H1 (cell line): ENCODE data around the gene CDK5R2. TPM values are rescaled to one million over a fixed set of nuclear protein-coding genes. Genes with fewer than 3 reads are reported as not detected.

Experiments used
- CHD2 ChIP-seq: IDR thresholded peaks from 2 replicates; pipeline ENCODE4 v1.6.1; 2012; ENCODE audit warnings: low read length, improper control_type of control experiment
- EGR1 ChIP-seq: IDR thresholded peaks from 2 replicates; pipeline ENCODE4 v1.6.1; 2011; ENCODE audit warnings: low read depth, low read length, borderline replicate concordance
- EP300 ChIP-seq, 2 experiments: IDR thresholded peaks; 1 replicate in 1 of 2; 2 replicates in 1 of 2; pipeline ENCODE4 v1.6.1; 2011 to 2012; ENCODE audit warnings: low read depth in 2 of 2, low read length in 2 of 2, mild to moderate bottlenecking in 2 of 2, borderline replicate concordance in 1 of 2, inconsistent platforms in 1 of 2, moderate library complexity in 1 of 2
- EZH2 ChIP-seq: fragments of 200-600 bp; sonication (generic); IDR thresholded peaks from 2 replicates; pipeline ENCODE4 v1.7.1; 2012; ENCODE audit warnings: low read depth, mild to moderate bottlenecking, moderate library complexity, low read length, inconsistent platforms; ENCODE audit not compliant: severe bottlenecking
- HDAC2 ChIP-seq, 2 experiments: fragments of 300-600 bp in 1 of 2; sonication (generic) in 1 of 2; IDR thresholded peaks; 2 replicates each; pipeline ENCODE4 v1.6.1; 2011 to 2012; ENCODE audit warnings: low read depth in 2 of 2, low read length in 2 of 2, mild to moderate bottlenecking in 2 of 2, moderate library complexity in 2 of 2, borderline replicate concordance in 1 of 2, inconsistent platforms in 1 of 2
- KDM1A ChIP-seq: fragments of 200-600, 300-600 bp; sonication (generic); IDR thresholded peaks from 2 replicates; pipeline ENCODE4 v1.7.1; 2016; ENCODE audit warnings: mild to moderate bottlenecking, low read length, borderline replicate concordance
- MAFK ChIP-seq: IDR thresholded peaks from 2 replicates; pipeline ENCODE4 v1.6.1; 2012; ENCODE audit warnings: low read depth, mild to moderate bottlenecking, improper control_type of control experiment, low read length
- NRF1 ChIP-seq: IDR thresholded peaks from 2 replicates; pipeline ENCODE4 v1.6.1; 2011; ENCODE audit warnings: mild to moderate bottlenecking, low read depth, low read length, improper control_type of control experiment
- RFX5 ChIP-seq: IDR thresholded peaks from 2 replicates; pipeline ENCODE4 v1.6.1; 2011; ENCODE audit warnings: low read depth, low read length, improper control_type of control experiment, borderline replicate concordance
- RNF2 ChIP-seq: fragments of 200-900, 300-1000 bp; sonication (generic); IDR thresholded peaks from 2 replicates; pipeline ENCODE4 v1.7.1; 2016; ENCODE audit warnings: borderline replicate concordance, low read depth, mild to moderate bottlenecking, antibody characterized with exemption, low read length; ENCODE audit not compliant: poor library complexity, severe bottlenecking; ENCODE audit errors: missing control alignments
- SIN3A ChIP-seq, 2 experiments: IDR thresholded peaks in 1 of 2; conservative IDR thresholded peaks in 1 of 2; 2 replicates each; pipeline ENCODE4 v1.6.1; 2011 to 2012; ENCODE audit warnings: low read length in 2 of 2, improper control_type of control experiment in 1 of 2, low read depth in 1 of 2, mild to moderate bottlenecking in 1 of 2
- SP4 ChIP-seq: IDR thresholded peaks from 2 replicates; pipeline ENCODE4 v1.6.1; 2012; ENCODE audit warnings: low read length, inconsistent platforms
- SUZ12 ChIP-seq: fragments of 200-600 bp; sonication (generic); IDR thresholded peaks from 2 replicates; pipeline ENCODE4 v1.6.1; 2012; ENCODE audit warnings: mild to moderate bottlenecking, inconsistent platforms, low read length, moderate library complexity, mixed read lengths
- YY1 ChIP-seq: IDR thresholded peaks from 2 replicates; pipeline ENCODE4 v1.6.1; 2011; ENCODE audit warnings: low read depth, mild to moderate bottlenecking, low read length
- ZNF274 ChIP-seq: IDR thresholded peaks from 2 replicates; pipeline ENCODE4 v1.7.0; 2012; ENCODE audit warnings: low read length, borderline replicate concordance; ENCODE audit errors: extremely low read depth
- polyA plus RNA-seq, 7 experiments: library from polyadenylated mRNA; depleted of rRNA in 3 of 7; stranded (reverse) in 5 of 7; unstranded in 2 of 7; fragments of >200 nt in 5 of 7; fragments of 200-250 nt in 2 of 7; gene quantifications; 1 replicate in 5 of 7; 2 replicates in 1 of 7; 4 replicates in 1 of 7; pipeline versions ENCODE4 v1.2.1 to v1.2.3, GENCODE V29; 2011 to 2013; ENCODE audit warnings: missing spikeins in 2 of 7, mixed read lengths in 2 of 7
- total RNA-seq: library from RNA; stranded (reverse); fragmentation: NEBNext Ultra II Directional; extraction: Animal tissue kit (Norgen Biotek cat#: 25700); gene quantifications from 2 replicates; pipeline ENCODE4 v1.2.1, GENCODE V29; 2021
- TF ChIP-seq, protein P1 (sequence below): IDR thresholded peaks from 2 replicates; pipeline ENCODE4 v1.6.1; 2011; ENCODE audit warnings: low read depth, mild to moderate bottlenecking, low read length; ENCODE audit not compliant: insufficient read depth
- TF ChIP-seq, protein P2 (sequence below): IDR thresholded peaks from 2 replicates; pipeline ENCODE4 v1.6.1; 2011; ENCODE audit warnings: low read length, improper control_type of control experiment
- TF ChIP-seq, protein P3 (sequence below), 3 experiments: IDR thresholded peaks; 1 replicate in 2 of 3; 2 replicates in 1 of 3; pipeline versions ENCODE4 v1.5.1 to v1.6.1; 2011; ENCODE audit warnings: low read length in 3 of 3, mild to moderate bottlenecking in 3 of 3, inconsistent platforms in 2 of 3, low read depth in 1 of 3, moderate library complexity in 1 of 3; ENCODE audit not compliant: insufficient read depth in 1 of 3; ENCODE audit errors: control extremely low read depth in 1 of 3

CDK5R2 gene
- total and polyA plus RNA-seq, 2 of the 8 experiments (the other 6 are each of a cell fraction or from before 2014, with no cell fraction given) = 0.14 TPM; not detected in 1

DNA sequence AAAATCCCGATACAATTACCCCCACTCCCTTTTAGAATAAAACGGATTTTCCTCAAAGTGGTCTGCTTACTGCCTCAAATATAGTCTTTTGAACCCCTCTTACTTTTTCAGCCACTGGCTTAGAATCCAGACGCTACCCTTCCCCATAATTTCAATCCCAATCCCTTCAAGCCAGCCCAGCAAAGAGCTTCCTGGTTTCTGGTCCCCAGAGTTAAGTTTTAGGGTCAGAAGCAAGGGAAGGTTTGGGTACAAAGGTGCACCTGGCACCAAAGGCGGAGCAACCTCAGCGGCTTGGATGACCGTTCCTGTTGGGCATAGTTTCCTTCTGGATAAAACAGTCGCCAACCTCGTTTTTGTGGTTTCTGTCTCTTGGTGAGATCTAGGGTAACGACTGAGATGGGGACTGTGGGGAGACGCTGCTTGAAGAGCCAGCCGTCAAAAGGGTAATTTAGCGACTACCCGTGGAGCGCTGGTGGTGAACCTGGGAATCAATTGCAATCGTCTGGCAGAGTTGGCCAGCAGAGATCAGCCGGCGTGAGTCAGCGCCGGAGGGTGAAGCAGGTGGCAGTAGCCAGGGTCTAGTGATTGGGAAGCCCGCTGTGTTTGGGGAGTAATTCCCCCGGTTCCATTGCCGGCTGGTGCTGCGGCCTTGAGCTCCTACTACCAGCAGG is 23.9 kb downstream of the CDK5R2 start (continued):
- TF ChIP-seq SP4 = no peak
- no peak for TF ChIP-seq EGR1
- TF ChIP-seq EP300 (IDR thresholded peaks at IDR 0.05; ENCODE audit: borderline replicate concordance in 1 of 2, low read depth in 2 of 2, low read length in 2 of 2) = no peak
- TF ChIP-seq KDM1A = no peak
- TF ChIP-seq NRF1 = no peak
- TF ChIP-seq, protein P1, sequence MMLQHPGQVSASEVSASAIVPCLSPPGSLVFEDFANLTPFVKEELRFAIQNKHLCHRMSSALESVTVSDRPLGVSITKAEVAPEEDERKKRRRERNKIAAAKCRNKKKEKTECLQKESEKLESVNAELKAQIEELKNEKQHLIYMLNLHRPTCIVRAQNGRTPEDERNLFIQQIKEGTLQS = no peak
- TF ChIP-seq, protein P2, sequence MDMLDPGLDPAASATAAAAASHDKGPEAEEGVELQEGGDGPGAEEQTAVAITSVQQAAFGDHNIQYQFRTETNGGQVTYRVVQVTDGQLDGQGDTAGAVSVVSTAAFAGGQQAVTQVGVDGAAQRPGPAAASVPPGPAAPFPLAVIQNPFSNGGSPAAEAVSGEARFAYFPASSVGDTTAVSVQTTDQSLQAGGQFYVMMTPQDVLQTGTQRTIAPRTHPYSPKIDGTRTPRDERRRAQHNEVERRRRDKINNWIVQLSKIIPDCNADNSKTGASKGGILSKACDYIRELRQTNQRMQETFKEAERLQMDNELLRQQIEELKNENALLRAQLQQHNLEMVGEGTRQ = no peak
- no peak for TF ChIP-seq MAFK
- TF ChIP-seq EZH2 = peak; percentile 16
- TF ChIP-seq SUZ12 = no peak
- TF ChIP-seq, protein P3, sequence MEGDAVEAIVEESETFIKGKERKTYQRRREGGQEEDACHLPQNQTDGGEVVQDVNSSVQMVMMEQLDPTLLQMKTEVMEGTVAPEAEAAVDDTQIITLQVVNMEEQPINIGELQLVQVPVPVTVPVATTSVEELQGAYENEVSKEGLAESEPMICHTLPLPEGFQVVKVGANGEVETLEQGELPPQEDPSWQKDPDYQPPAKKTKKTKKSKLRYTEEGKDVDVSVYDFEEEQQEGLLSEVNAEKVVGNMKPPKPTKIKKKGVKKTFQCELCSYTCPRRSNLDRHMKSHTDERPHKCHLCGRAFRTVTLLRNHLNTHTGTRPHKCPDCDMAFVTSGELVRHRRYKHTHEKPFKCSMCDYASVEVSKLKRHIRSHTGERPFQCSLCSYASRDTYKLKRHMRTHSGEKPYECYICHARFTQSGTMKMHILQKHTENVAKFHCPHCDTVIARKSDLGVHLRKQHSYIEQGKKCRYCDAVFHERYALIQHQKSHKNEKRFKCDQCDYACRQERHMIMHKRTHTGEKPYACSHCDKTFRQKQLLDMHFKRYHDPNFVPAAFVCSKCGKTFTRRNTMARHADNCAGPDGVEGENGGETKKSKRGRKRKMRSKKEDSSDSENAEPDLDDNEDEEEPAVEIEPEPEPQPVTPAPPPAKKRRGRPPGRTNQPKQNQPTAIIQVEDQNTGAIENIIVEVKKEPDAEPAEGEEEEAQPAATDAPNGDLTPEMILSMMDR (IDR thresholded peaks at IDR 0.05; ENCODE audit: control extremely low read depth in 1 of 3, insufficient read depth in 1 of 3, low read depth in 1 of 3, low read length in 3 of 3) = no peak
- TF ChIP-seq YY1 = no peak
- no peak for TF ChIP-seq CHD2
- no peak for TF ChIP-seq ZNF274
- TF ChIP-seq HDAC2 (IDR thresholded peaks at IDR 0.05; ENCODE audit: borderline replicate concordance in 1 of 2, low read depth in 2 of 2, low read length in 2 of 2) = no peak
- TF ChIP-seq RNF2 = peak; percentile 47
- TF ChIP-seq SIN3A (conservative IDR thresholded peaks at IDR 0.05 in 1 of 2, IDR thresholded peaks at IDR 0.05 in 1 of 2; ENCODE audit: low read depth in 1 of 2, low read length in 2 of 2) = no peak
- TF ChIP-seq RFX5 = no peak
